Fibroblast of lung (primary cell): ENCODE results near the gene CCDC141. TPM values are rescaled to one million over a fixed set of nuclear protein-coding genes. Genes with fewer than 3 reads are reported as not detected.

ENCODE experiments used
- DNase-seq, 2 donors: peaks; one replicate each; pipeline versions ENCODE4 v3.0.0 to v3.0.0-alpha.2; 2010; ENCODE audit warnings: low read depth in 2 of 2
- H2AFZ ChIP-seq: 2 replicates; pipeline ENCODE4 v1.5.1; 2012; ENCODE audit warnings: low read length, control low read depth, inconsistent platforms
- H3K27ac ChIP-seq: 2 replicates; pipeline ENCODE4 v1.5.1; 2011; ENCODE audit warnings: low read length, control low read depth; ENCODE audit not compliant: insufficient read depth
- H3K27me3 ChIP-seq: 2 replicates; pipeline ENCODE4 v1.5.1; 2011; ENCODE audit warnings: mild to moderate bottlenecking, low read length; ENCODE audit not compliant: control insufficient read depth, insufficient read depth
- H3K36me3 ChIP-seq: 2 replicates; pipeline ENCODE4 v1.5.1; 2011; ENCODE audit warnings: low read length; ENCODE audit not compliant: control insufficient read depth, insufficient read depth
- H3K4me1 ChIP-seq: 2 replicates; pipeline ENCODE4 v1.5.1; 2011; ENCODE audit warnings: low read length; ENCODE audit not compliant: control insufficient read depth, insufficient read depth; ENCODE audit errors: extremely low read depth
- H3K4me2 ChIP-seq: 2 replicates; pipeline ENCODE4 v1.5.1; 2011; ENCODE audit warnings: low read length, control low read depth; ENCODE audit not compliant: insufficient read depth; ENCODE audit errors: extremely low read depth
- H3K4me3 ChIP-seq, 4 experiments: fragments of 200-600 bp in 1 of 4; sonication (generic) in 1 of 4; replicated peaks in 1 of 4; 2 replicates each; pipeline ENCODE4 v1.5.1; 2011 to 2016; ENCODE audit warnings: low read length in 4 of 4, low read depth in 3 of 4, mild to moderate bottlenecking in 3 of 4, control low read depth in 2 of 4, inconsistent platforms in 1 of 4, mixed read lengths in 1 of 4; ENCODE audit not compliant: insufficient read depth in 1 of 4; ENCODE audit errors: control extremely low read depth in 1 of 4
- H3K79me2 ChIP-seq: 2 replicates; pipeline ENCODE4 v1.5.1; 2012; ENCODE audit warnings: mild to moderate bottlenecking, low read length, inconsistent platforms; ENCODE audit not compliant: control insufficient read depth, insufficient read depth
- H3K9ac ChIP-seq: 2 replicates; pipeline ENCODE4 v1.5.1; 2011; ENCODE audit warnings: mild to moderate bottlenecking, low read length, control low read depth; ENCODE audit not compliant: insufficient read depth
- H3K9me3 ChIP-seq: 2 replicates; pipeline ENCODE4 v1.5.1; 2012; ENCODE audit warnings: low read depth, low read length; ENCODE audit not compliant: control insufficient read depth, insufficient read depth
- H4K20me1 ChIP-seq: 2 replicates; pipeline ENCODE4 v1.5.1; 2011; ENCODE audit warnings: low read length; ENCODE audit not compliant: control insufficient read depth, insufficient read depth; ENCODE audit errors: extremely low read depth
- EZH2 ChIP-seq: IDR thresholded peaks from 2 replicates; pipeline ENCODE4 v1.5.1; 2012; ENCODE audit warnings: low read length, control low read depth, mild to moderate bottlenecking; ENCODE audit errors: missing control alignments
- polyA plus RNA-seq, 2 donors: library from polyadenylated mRNA; depleted of rRNA in 1 of 2; stranded (reverse) in 1 of 2; unstranded in 1 of 2; fragments of >200 nt; gene quantifications; 2 replicates each; pipeline ENCODE4 v1.2.1, GENCODE V29; 2011 to 2012; ENCODE audit warnings: missing spikeins in 1 of 2
- total RNA-seq: library from RNA; depleted of rRNA; stranded (reverse); fragments of >200 nt; gene quantifications from 2 replicates; pipeline ENCODE4 v1.2.1, GENCODE V29; 2014
- TF ChIP-seq, protein P1 (sequence below), 2 donors: IDR thresholded peaks in 1 of 2; conservative IDR thresholded peaks in 1 of 2; 1 replicate in 1 of 2; 2 replicates in 1 of 2; pipeline ENCODE4 v1.5.1; 2011 to 2012; ENCODE audit warnings: low read length in 2 of 2, control low read depth in 1 of 2, inconsistent platforms in 1 of 2, low read depth in 1 of 2, mild to moderate bottlenecking in 1 of 2

Gene CCDC141
- total and polyA plus RNA-seq, 2 donors (not counting 1 experiment from before 2014, with no cell fraction given): 0.03 to 0.17 TPM

DNA sequence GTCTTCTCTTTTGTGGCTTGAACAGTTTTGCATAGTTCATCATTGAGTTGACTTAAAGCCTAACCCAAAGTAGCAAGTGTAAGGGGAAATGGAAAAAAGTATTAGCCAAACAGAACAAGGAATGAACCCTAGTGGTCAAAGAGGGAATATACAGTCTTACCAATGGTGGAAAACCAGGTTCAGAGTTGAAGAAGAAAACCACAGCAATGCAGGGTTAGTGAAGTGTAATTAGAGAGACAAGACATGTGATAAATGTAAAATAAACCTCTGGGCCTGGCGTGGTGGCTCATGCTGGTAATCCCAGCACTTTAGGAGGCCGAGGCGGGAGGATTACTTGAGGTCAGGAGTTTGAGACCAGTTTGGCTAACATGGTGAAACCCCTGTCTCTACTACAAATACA, 245.1 kb downstream of the CCDC141 start:
- Histone ChIP-seq H3K79me2 (no peaks in the 10 kb centered on the region), H3K9ac (no peak overlapping the region), H3K36me3 (no peaks in the 10 kb centered on the region), H3K4me1 (no peaks in the 10 kb centered on the region), H4K20me1 (no peaks in the 10 kb centered on the region), H3K27me3 (no peaks in the 10 kb centered on the region), H2AFZ (no peak overlapping the region), H3K4me2 (no peak overlapping the region), H3K27ac (no peak overlapping the region), H3K9me3 (no peaks in the 10 kb centered on the region), H3K4me3 (no peak overlapping the region)
- DNase-seq: peak; percentile 6 to 12
- no peak for TF ChIP-seq EZH2
- TF ChIP-seq, protein P1, sequence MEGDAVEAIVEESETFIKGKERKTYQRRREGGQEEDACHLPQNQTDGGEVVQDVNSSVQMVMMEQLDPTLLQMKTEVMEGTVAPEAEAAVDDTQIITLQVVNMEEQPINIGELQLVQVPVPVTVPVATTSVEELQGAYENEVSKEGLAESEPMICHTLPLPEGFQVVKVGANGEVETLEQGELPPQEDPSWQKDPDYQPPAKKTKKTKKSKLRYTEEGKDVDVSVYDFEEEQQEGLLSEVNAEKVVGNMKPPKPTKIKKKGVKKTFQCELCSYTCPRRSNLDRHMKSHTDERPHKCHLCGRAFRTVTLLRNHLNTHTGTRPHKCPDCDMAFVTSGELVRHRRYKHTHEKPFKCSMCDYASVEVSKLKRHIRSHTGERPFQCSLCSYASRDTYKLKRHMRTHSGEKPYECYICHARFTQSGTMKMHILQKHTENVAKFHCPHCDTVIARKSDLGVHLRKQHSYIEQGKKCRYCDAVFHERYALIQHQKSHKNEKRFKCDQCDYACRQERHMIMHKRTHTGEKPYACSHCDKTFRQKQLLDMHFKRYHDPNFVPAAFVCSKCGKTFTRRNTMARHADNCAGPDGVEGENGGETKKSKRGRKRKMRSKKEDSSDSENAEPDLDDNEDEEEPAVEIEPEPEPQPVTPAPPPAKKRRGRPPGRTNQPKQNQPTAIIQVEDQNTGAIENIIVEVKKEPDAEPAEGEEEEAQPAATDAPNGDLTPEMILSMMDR (conservative IDR thresholded peaks at IDR 0.05 in 1 of 2, IDR thresholded peaks at IDR 0.05 in 1 of 2; ENCODE audit: low read depth in 1 of 2, low read length in 2 of 2): peak; percentile 18 to 37

DNA sequence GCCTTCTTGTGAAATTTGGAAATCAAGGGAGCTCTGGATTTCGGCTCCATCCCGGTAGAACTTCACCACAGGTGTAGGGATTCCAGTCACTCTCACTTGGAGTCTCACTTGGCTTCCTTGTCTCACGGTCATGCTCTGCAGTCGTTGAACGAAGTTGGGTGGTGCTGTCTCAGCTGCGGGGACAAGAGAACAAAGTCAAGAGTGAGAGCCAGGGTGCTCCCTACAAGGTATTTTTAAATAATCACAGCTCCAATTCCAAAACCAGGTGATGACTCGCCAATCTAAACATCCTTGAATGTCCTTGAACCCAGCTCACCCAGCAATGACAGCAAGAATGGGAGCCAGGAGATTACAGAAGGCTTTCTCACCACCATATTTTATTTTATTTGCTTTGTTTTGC, 249.4 kb downstream of the CCDC141 start:
- H3K4me3 ChIP-seq: no peak overlapping the region
- TF ChIP-seq, protein P1 (conservative IDR thresholded peaks at IDR 0.05 in 1 of 2, IDR thresholded peaks at IDR 0.05 in 1 of 2; ENCODE audit: low read depth in 1 of 2, low read length in 2 of 2): no peak
- TF ChIP-seq EZH2: no peak
- no peaks in the 10 kb centered on the region for H3K27me3 ChIP-seq
- no peaks in the 10 kb centered on the region for H3K36me3 ChIP-seq
- H3K9me3 ChIP-seq: no peaks in the 10 kb centered on the region
- no peak for DNase-seq
- no peak overlapping the region for H3K9ac ChIP-seq
- H3K4me1 ChIP-seq: no peaks in the 10 kb centered on the region
- no peaks in the 10 kb centered on the region for H4K20me1 ChIP-seq
- no peaks in the 10 kb centered on the region for H3K79me2 ChIP-seq
- H3K4me2 ChIP-seq: no peak overlapping the region
- no peak overlapping the region for H2AFZ ChIP-seq
- no peak overlapping the region for H3K27ac ChIP-seq

DNA sequence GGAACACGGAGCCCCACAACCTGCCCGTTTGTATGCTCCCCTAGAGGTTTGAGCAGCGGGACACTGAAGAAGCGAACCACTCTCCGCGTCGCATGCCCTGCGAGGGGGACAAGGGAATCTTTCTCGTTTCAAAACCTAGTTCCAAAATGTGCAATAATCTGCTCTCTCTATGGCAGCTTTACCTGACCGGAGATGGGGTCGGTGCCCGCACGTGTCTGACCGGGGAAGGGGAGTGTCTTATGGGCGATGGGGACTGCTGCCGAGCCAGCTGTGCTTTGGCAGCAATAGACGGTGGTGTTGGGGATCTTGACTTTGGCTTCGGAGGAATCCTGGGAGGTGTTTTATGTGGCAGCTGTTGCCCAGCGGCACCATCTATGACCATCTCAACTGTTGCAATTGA, 250.6 kb downstream of the CCDC141 start:
- no peak for DNase-seq
- Histone ChIP-seq H3K4me2 (no peak overlapping the region), H3K79me2 (no peaks in the 10 kb centered on the region), H3K4me1 (no peaks in the 10 kb centered on the region), H4K20me1 (no peaks in the 10 kb centered on the region), H3K27ac (no peak overlapping the region), H3K27me3 (no peaks in the 10 kb centered on the region), H3K4me3 (no peak overlapping the region), H3K9me3 (no peaks in the 10 kb centered on the region), H3K9ac (no peak overlapping the region), H2AFZ (no peak overlapping the region), H3K36me3 (no peaks in the 10 kb centered on the region)
- TF ChIP-seq EZH2: no peak
- TF ChIP-seq, protein P1 (conservative IDR thresholded peaks at IDR 0.05 in 1 of 2, IDR thresholded peaks at IDR 0.05 in 1 of 2; ENCODE audit: low read depth in 1 of 2, low read length in 2 of 2): no peak
